A549 (cell line): ENCODE measurements around the gene RBBP7. TPM values are rescaled to one million over a fixed set of nuclear protein-coding genes. Genes with fewer than 3 reads are reported as not detected.

Source experiments
- ATAC-seq, 2 experiments: fragments of 200-7000 bp in 1 of 2; fragments of >200 bp in 1 of 2; cut with Nextera tagmentation in 1 of 2; cut with Tn5 transposase in 1 of 2; 3 replicates each; pipeline versions ENCODE4 v1.8.0 to v1.9.1; 2018 to 2020; ENCODE audit warnings: mild to moderate bottlenecking in 1 of 2, moderate library complexity in 1 of 2
- CTCF ChIA-PET: fragments of 300-600 bp; sonication (Branson Sonifier 250); formaldehyde crosslinking; extraction: SDS; loops from one replicate; lab custom pipeline; 2021; ENCODE audit warnings: antibody characterized with exemption, inconsistent platforms; lab: Yijun Ruan, JAX
- POLR2A ChIA-PET: fragments of 350-600 bp; formaldehyde crosslinking; extraction: SDS; loops from one replicate; lab custom pipeline; 2021; ENCODE audit warnings: antibody characterized with exemption, inconsistent platforms; lab: Yijun Ruan, JAX
- DNase-seq, 2 experiments: peaks; one replicate each; pipeline versions ENCODE4 v3.0.0 to v3.0.0-alpha.2; 2011 to 2016; ENCODE audit warnings: low read depth in 1 of 2, low spot score in 1 of 2
- FAIRE-seq: peaks from 2 replicates; lab custom pipeline; 2011; peaks lifted over from hg19 to GRCh38; lab: Jason Lieb, UNC
- H3K27ac ChIP-seq, 2 experiments: fragments of >200 bp; sonication (Bioruptor Twin); formaldehyde crosslinking; 3 replicates each; pipeline ENCODE4 v1.5.1; 2016 to 2017
- H3K4me1 ChIP-seq: fragments of >200 bp; sonication (Bioruptor Twin); formaldehyde crosslinking; 3 replicates; pipeline ENCODE4 v1.6.1; 2016
- H3K4me2 ChIP-seq: fragments of >200 bp; sonication (Bioruptor Twin); formaldehyde crosslinking; 3 replicates; pipeline ENCODE4 v1.6.1; 2016
- H3K4me3 ChIP-seq: fragments of >200 bp; sonication (Bioruptor Twin); formaldehyde crosslinking; 3 replicates; pipeline ENCODE4 v1.5.1; 2016
- H3K9me3 ChIP-seq: fragments of >200 bp; sonication (Bioruptor Twin); formaldehyde crosslinking; 3 replicates; pipeline ENCODE4 v1.6.1; 2016
- CBX2 ChIP-seq: fragments of 200-600 bp; sonication (generic); IDR thresholded peaks from 2 replicates; pipeline ENCODE4 v1.6.1; 2016; ENCODE audit warnings: low read depth, mild to moderate bottlenecking, borderline replicate concordance
- CBX8 ChIP-seq: fragments of 200-600 bp; sonication (generic); IDR thresholded peaks from 2 replicates; pipeline ENCODE4 v1.6.1; 2016
- CHD2 ChIP-seq: fragments of 150-350 bp; IDR thresholded peaks from 2 replicates; pipeline ENCODE4 v1.6.1; 2014; ENCODE audit warnings: low read length; ENCODE audit not compliant: partially characterized antibody
- EHF ChIP-seq: fragments of 250-450 bp; sonication (Bioruptor Pico); IDR thresholded peaks from 2 replicates; pipeline ENCODE4 v1.5.0; 2020; ENCODE audit warnings: mild to moderate bottlenecking
- GATA3 ChIP-seq: IDR thresholded peaks from 2 replicates; pipeline ENCODE4 v1.6.1; 2012; ENCODE audit warnings: borderline replicate concordance
- HDAC2 ChIP-seq: fragments of 200-600 bp; sonication (generic); IDR thresholded peaks from 2 replicates; pipeline ENCODE4 v1.6.1; 2016
- HEYL ChIP-seq: fragments of 250-450 bp; sonication (Bioruptor Pico); IDR thresholded peaks from 2 replicates; pipeline ENCODE4 v1.8.0; 2021; ENCODE audit warnings: mild to moderate bottlenecking, moderate library complexity
- JUN ChIP-seq, 2 experiments: fragments of >200 bp; sonication (Bioruptor Twin); formaldehyde crosslinking; IDR thresholded peaks; 2 replicates in 1 of 2; 3 replicates in 1 of 2; pipeline ENCODE4 v1.6.1; 2016 to 2017
- JUNB ChIP-seq: fragments of >200 bp; sonication (Bioruptor Twin); formaldehyde crosslinking; IDR thresholded peaks from 2 replicates; pipeline ENCODE4 v1.6.1; 2016
- MAFK ChIP-seq: fragments of 450-650 bp; IDR thresholded peaks from 2 replicates; pipeline ENCODE4 v1.6.1; 2014; ENCODE audit not compliant: partially characterized antibody
- NFE2L2 ChIP-seq: fragments of 150-350 bp; conservative IDR thresholded peaks from 2 replicates; pipeline ENCODE4 v1.6.1; 2014; ENCODE audit warnings: low read length
- NPAS2 ChIP-seq: fragments of 250-450 bp; sonication (Bioruptor Pico); IDR thresholded peaks from 2 replicates; pipeline ENCODE4 v1.8.0; 2022; ENCODE audit warnings: mild to moderate bottlenecking, moderate library complexity, borderline replicate concordance
- PHF8 ChIP-seq: fragments of 200-600 bp; sonication (generic); IDR thresholded peaks from 2 replicates; pipeline ENCODE4 v1.6.1; 2016; ENCODE audit warnings: low read depth, mild to moderate bottlenecking, antibody characterized with exemption, moderate library complexity, borderline replicate concordance
- POLR2A ChIP-seq: IDR thresholded peaks from 2 replicates; pipeline ENCODE4 v1.6.1; 2012; ENCODE audit warnings: mild to moderate bottlenecking, low read length
- POLR2AphosphoS2 ChIP-seq: conservative IDR thresholded peaks from 2 replicates; pipeline ENCODE4 v1.6.1; 2012; ENCODE audit warnings: low read length, improper control_type of control experiment, inconsistent platforms
- RCOR1 ChIP-seq: fragments of 150-350 bp; IDR thresholded peaks from 2 replicates; pipeline ENCODE4 v1.6.1; 2014; ENCODE audit warnings: antibody characterized with exemption, low read length, low read depth
- TFCP2L1 ChIP-seq: fragments of 250-450 bp; sonication (Bioruptor Pico); IDR thresholded peaks from 2 replicates; pipeline ENCODE4 v1.5.0; 2021; ENCODE audit warnings: mild to moderate bottlenecking
- ZC3H11A ChIP-seq: fragments of 450-650 bp; IDR thresholded peaks from 2 replicates; pipeline ENCODE4 v1.6.1; 2014; ENCODE audit warnings: antibody characterized with exemption, mild to moderate bottlenecking
- WGBS: methylation state at CpG from one replicate; pipeline ENCODE4 v1.1.6; 2017; ENCODE audit errors: missing lambda C conversion rate; 5-methylcytosine and 5-hydroxymethylcytosine counted together
- polyA plus RNA-seq, 4 experiments: library from polyadenylated mRNA; depleted of rRNA in 3 of 4; stranded (reverse); fragments of >200 nt; fragmentation: RNase III in 1 of 4; extraction: RNeasy Plus Mini Kit Qiagen cat#74134 plus additional on column Dnase treatment in 1 of 4; gene quantifications; 2 replicates in 3 of 4; 3 replicates in 1 of 4; pipeline ENCODE4 v1.2.3, GENCODE V29; 2011 to 2017
- TF ChIP-seq, protein P1 (sequence below): fragments of >200 bp; sonication (Bioruptor Twin); formaldehyde crosslinking; IDR thresholded peaks from 3 replicates; pipeline ENCODE4 v1.6.1; 2016
- TF ChIP-seq, protein P2 (sequence below): fragments of 200-600 bp; sonication (generic); IDR thresholded peaks from 2 replicates; pipeline ENCODE4 v1.6.1; 2016; ENCODE audit warnings: antibody characterized with exemption, mild to moderate bottlenecking, moderate library complexity
- TF ChIP-seq, protein P3 (sequence below): fragments of 450-650 bp; IDR thresholded peaks from 2 replicates; pipeline ENCODE4 v1.6.1; 2014; ENCODE audit warnings: antibody characterized with exemption
- TF ChIP-seq, protein P4 (sequence below): fragments of 150-350 bp; IDR thresholded peaks from 2 replicates; pipeline ENCODE4 v1.6.1; 2014; ENCODE audit warnings: low read depth, mild to moderate bottlenecking, low read length

Gene RBBP7
- polyA plus RNA-seq, 2 of the 4 experiments (the other 2 are of a cell fraction), result 222 to 301 TPM

DNA sequence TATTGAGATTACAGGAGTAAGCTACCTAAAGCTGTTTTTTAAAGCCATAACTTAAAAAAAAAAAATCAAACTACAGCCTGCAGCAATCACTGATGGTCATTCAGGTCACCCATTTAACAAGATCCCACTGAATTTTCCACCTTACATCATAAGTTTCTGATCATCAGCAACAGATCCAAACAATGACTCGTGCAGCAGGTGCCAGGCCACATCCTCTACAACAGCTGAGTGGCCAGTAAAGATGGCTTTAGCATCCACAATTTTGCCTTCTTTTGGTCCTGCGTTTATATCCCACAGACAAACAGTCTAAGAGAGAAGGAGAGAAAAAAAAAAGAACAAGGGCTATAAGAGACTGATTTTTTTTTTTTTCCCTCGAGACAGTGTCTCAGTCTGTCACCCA is 16.6 kb downstream of the RBBP7 start:
- no peak overlapping the region for H3K4me3 ChIP-seq
- TF ChIP-seq POLR2A (no peak), RCOR1 (no peak), NPAS2 (CRISPR knock-in tag) (no peak), HDAC2 (no peak), PHF8 (no peak), JUN (IDR thresholded peaks at IDR 0.05) (no peak), CBX8 (no peak), ZC3H11A (no peak), NFE2L2 (no peak)
- TF ChIP-seq, protein P1, sequence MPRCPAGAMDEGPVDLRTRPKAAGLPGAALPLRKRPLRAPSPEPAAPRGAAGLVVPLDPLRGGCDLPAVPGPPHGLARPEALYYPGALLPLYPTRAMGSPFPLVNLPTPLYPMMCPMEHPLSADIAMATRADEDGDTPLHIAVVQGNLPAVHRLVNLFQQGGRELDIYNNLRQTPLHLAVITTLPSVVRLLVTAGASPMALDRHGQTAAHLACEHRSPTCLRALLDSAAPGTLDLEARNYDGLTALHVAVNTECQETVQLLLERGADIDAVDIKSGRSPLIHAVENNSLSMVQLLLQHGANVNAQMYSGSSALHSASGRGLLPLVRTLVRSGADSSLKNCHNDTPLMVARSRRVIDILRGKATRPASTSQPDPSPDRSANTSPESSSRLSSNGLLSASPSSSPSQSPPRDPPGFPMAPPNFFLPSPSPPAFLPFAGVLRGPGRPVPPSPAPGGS, result no peak
- CTCF ChIA-PET, result interaction anchor here (2.3 kb wide), 1 partner anchor 29 kb away, joined by 5 read pairs; no protein-coding TSS in a partner anchor
- POLR2A ChIA-PET, result no interaction called here
- H3K4me2 ChIP-seq, result no peak overlapping the region
- H3K4me1 ChIP-seq, result no peaks in the 10 kb centered on the region; the same call in 2 of the 3 replicates
- 81% methylated on average over 3 of the region's 3 CpGs for WGBS
- DNase-seq, result no peak
- ATAC-seq, result no peak
- H3K27ac ChIP-seq, result no peak overlapping the region
- no peaks in the 10 kb centered on the region for H3K9me3 ChIP-seq
- no peak for FAIRE-seq

DNA sequence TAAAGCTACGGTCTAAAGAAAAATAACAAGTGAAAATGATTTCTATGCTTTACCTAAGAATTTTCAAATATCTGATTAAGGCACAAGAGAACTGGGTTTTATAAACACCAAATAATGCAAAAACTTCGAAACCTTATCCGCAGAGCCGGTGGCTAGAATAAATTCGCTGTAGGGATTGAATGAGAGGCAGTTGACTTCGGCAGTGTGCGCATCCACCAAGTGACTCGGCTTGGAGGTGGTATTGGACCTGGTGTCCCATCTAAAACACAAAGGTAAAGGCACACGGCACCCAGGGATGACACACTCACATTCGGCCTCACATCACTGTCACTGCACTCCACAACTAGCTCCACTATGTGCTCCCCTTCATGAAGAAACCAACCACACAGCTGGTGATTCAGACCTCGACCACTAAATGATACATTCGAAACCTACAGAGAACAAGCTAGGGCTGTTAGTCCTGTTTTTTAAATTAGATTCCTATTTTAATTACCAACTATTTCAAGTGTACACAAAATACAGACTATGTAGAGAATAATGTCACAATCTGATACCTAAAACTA is 17.5 kb downstream of the RBBP7 start:
- ChIA-PET POLR2A (no interaction called here), CTCF (interaction anchor here (0.9 to 2.3 kb wide), 2 partner anchors 26 to 30 kb away, joined by 4 to 5 read pairs; no protein-coding TSS in a partner anchor)
- Histone ChIP-seq H3K4me3 (no peak overlapping the region), H3K4me2 (no peak overlapping the region), H3K27ac (no peak overlapping the region), H3K4me1 (no peaks in the 10 kb centered on the region; the same call in 2 of the 3 replicates), H3K9me3 (no peaks in the 10 kb centered on the region)
- FAIRE-seq (peak; percentile 39), ATAC-seq (no peak), DNase-seq (no peak)
- 93% methylated on average over 11 of the region's 12 CpGs for WGBS
- TF ChIP-seq GATA3 (no peak), NPAS2 (CRISPR knock-in tag) (no peak), EHF (CRISPR knock-in tag) (no peak), POLR2AphosphoS2 (no peak), TFCP2L1 (CRISPR knock-in tag) (no peak), HEYL (CRISPR knock-in tag) (no peak), CHD2 (no peak), JUNB (no peak), CBX2 (no peak), MAFK (no peak), NFE2L2 (no peak)
- TF ChIP-seq, protein P2, sequence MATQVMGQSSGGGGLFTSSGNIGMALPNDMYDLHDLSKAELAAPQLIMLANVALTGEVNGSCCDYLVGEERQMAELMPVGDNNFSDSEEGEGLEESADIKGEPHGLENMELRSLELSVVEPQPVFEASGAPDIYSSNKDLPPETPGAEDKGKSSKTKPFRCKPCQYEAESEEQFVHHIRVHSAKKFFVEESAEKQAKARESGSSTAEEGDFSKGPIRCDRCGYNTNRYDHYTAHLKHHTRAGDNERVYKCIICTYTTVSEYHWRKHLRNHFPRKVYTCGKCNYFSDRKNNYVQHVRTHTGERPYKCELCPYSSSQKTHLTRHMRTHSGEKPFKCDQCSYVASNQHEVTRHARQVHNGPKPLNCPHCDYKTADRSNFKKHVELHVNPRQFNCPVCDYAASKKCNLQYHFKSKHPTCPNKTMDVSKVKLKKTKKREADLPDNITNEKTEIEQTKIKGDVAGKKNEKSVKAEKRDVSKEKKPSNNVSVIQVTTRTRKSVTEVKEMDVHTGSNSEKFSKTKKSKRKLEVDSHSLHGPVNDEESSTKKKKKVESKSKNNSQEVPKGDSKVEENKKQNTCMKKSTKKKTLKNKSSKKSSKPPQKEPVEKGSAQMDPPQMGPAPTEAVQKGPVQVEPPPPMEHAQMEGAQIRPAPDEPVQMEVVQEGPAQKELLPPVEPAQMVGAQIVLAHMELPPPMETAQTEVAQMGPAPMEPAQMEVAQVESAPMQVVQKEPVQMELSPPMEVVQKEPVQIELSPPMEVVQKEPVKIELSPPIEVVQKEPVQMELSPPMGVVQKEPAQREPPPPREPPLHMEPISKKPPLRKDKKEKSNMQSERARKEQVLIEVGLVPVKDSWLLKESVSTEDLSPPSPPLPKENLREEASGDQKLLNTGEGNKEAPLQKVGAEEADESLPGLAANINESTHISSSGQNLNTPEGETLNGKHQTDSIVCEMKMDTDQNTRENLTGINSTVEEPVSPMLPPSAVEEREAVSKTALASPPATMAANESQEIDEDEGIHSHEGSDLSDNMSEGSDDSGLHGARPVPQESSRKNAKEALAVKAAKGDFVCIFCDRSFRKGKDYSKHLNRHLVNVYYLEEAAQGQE, result no peak
- TF ChIP-seq, protein P3, sequence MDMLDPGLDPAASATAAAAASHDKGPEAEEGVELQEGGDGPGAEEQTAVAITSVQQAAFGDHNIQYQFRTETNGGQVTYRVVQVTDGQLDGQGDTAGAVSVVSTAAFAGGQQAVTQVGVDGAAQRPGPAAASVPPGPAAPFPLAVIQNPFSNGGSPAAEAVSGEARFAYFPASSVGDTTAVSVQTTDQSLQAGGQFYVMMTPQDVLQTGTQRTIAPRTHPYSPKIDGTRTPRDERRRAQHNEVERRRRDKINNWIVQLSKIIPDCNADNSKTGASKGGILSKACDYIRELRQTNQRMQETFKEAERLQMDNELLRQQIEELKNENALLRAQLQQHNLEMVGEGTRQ, result no peak
- TF ChIP-seq, protein P4, sequence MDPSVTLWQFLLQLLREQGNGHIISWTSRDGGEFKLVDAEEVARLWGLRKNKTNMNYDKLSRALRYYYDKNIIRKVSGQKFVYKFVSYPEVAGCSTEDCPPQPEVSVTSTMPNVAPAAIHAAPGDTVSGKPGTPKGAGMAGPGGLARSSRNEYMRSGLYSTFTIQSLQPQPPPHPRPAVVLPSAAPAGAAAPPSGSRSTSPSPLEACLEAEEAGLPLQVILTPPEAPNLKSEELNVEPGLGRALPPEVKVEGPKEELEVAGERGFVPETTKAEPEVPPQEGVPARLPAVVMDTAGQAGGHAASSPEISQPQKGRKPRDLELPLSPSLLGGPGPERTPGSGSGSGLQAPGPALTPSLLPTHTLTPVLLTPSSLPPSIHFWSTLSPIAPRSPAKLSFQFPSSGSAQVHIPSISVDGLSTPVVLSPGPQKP, result no peak
